Subcutaneous adipose tissue (tissue), 4 donors: Measurements from ENCODE around the gene ZNF541. TPM values are rescaled to one million over a fixed set of nuclear protein-coding genes. Genes with fewer than 3 reads are reported as not detected.

Experiments
- total RNA-seq, 4 donors: library from RNA; depleted of rRNA; stranded (reverse); fragments of >200 nt; gene quantifications; one replicate each; pipeline ENCODE4 v1.1.0, GENCODE V29; 2016
- TF ChIP-seq, protein P1 (sequence below): fragments of 450-650 bp; IDR thresholded peaks from one replicate; pipeline ENCODE4 v1.5.1; 2016; ENCODE audit warnings: low read depth, mild to moderate bottlenecking, control low read depth, antibody characterized with exemption, moderate library complexity

The ZNF541 gene
- total RNA-seq, 4 donors from 2014 or later = 0.44 to 2.3 TPM; not detected in 2

DNA sequence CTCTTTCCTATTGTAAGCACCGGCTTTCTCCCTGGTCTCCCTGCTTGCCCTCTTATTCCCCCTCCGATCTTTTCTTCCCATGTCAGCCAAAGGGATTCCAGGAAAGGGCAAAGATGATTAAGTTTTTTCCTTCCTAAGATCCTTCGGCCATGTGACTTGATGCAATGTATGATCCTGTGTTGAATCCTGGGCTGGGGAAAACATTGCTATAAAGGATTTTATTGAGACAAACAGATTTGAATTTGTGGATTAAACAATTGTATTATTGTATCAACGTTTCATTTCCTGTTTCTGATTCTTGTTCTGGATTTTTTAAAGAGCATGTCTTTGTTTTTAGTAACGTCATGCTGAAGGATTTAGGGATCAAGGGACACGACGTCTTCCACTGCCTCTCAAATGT is 16.9 kb upstream of the ZNF541 start:
- TF ChIP-seq, protein P1, sequence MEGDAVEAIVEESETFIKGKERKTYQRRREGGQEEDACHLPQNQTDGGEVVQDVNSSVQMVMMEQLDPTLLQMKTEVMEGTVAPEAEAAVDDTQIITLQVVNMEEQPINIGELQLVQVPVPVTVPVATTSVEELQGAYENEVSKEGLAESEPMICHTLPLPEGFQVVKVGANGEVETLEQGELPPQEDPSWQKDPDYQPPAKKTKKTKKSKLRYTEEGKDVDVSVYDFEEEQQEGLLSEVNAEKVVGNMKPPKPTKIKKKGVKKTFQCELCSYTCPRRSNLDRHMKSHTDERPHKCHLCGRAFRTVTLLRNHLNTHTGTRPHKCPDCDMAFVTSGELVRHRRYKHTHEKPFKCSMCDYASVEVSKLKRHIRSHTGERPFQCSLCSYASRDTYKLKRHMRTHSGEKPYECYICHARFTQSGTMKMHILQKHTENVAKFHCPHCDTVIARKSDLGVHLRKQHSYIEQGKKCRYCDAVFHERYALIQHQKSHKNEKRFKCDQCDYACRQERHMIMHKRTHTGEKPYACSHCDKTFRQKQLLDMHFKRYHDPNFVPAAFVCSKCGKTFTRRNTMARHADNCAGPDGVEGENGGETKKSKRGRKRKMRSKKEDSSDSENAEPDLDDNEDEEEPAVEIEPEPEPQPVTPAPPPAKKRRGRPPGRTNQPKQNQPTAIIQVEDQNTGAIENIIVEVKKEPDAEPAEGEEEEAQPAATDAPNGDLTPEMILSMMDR = no peak

DNA sequence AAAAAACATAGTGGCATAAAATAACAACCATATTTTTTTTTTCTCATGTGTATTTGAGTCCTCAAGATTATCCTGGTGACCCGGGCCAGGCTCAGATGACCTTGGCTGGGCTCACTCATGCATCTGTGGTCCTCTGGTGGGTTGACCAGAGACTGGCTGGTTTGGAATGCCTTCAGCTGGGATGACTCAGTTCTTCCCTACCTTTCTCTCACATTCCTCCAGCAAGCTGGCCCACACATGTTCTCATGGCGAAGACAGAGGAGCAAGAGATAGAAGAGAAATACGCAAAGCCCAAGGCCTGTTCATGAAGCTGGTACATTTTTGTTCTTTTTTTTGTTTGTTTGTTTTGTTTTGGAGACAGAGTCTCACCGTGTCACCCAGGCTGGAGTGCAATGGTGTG is 14.3 kb upstream of the ZNF541 start:
- TF ChIP-seq, protein P1 = no peak

DNA sequence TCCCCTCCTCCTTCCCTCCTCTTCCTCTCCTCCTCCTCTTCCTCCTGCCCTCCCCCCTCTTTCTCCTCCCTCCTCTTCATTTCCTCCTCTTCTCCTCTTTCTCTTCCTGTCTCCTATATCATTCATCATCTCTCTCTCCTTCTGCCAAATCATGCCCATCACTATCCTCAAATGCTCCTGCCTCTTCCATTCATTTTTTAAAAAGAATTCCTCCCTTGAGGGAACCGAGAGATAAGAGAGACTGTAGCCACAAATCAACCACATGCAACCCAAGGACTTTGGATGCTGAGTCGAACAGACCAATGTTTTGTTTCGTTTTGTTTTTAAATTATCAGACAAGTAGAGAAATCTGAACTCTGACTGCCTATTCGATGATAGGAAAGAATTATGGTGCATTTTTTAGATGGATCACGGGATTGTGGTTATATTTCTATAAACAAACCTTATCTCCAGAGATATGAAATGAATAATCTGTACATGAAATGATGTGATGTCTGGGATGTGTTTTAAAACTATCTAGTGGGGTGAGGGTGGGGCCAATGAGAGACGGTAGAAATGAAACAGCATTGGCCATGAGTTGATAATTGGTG is 9.5 kb upstream of the ZNF541 start:
- TF ChIP-seq, protein P1 = no peak

DNA sequence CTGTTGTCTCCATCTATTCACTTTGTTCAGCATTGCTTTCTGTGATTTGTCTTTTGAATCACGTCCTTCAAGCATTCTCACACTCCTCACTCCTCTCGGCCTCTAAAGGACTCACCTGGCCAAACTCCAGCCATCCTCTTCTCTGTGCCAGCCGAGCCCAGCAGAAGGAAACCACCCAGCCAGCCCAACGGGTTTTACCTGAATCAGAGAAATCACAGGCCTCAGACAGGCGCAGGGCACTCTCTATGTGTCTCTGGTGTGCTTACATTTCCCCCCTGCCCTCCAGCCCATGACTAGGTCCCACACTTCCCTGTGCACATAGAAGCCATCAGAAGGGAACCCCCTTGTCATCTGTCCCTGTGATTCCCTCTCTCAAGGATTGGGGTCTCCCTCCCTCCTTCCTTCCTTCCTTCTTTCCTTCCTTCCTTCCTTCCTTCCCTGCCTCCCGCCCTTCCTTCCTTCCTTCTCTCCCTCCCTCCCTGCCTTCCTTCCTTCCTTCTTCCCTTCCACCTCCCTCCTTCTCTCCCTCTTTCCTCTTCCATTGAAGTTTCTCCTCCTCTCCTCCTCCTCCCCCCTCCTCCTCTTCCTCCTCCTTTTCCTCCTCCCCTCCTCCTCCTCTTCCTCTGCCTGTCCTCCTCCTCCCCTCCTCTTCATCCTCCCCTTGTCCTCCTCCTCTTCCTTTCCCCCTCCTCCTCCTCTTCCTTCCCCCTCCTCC is 8.8 kb upstream of the ZNF541 start:
- TF ChIP-seq, protein P1 = no peak

DNA sequence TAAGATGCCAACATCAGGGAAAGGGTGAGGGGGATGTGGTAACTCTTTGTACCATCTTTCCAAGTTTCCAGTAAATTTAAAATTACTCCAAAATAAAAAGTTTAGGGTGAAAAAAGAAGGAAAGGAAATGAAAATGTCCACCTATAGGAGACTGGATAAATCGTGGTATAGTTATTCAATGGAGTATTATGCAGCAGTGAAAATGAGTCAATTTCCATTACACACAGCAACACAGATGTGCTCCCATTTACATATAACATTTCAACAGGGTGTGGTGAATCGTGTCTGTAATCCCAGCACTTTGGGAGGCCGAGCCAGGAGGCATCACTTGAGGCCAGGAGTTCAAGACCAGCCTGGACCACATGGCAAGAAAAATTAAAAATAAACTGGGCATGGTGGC is 7.4 kb upstream of the ZNF541 start:
- TF ChIP-seq, protein P1 = no peak

DNA sequence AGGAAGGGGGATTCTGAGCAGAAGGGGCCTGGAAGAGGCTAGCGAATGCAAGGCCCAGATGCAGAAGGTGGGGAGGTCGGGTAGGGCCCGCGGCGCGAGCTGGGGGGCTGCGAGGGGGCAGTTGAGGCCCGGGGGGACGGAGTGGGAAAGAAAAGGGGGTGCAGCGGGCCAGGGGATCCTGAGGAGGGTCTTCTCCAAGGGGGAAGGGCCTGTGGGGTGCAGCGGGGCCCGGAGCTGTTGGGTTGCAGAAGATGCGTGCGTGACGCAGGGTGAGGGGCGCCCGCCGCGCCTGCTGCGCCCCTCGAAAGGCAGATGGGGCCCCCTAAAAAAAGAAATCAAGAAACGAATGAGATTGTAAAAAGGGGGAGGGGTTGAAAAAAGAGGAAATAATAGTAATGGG is 313 bp downstream of the ZNF541 start:
- TF ChIP-seq, protein P1 = no peak

DNA sequence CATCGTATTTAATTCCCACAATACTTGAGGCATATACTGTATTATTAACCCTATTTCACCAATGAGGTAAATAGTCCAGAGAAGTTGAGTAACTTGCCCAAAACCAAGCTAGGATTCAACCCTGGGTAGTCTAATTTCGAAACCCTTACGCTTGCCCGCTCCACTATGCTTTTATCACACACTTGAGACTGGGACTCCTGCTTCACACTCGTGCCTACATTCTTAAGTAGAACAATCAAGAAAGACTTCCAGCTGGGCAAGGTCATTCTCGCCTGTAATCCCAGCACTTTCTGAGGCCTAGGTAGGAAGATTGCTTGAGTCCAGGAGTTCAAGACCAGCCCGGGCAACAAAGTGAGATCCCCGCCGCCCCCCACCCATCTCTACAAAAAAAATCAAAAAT is 3.6 kb downstream of the ZNF541 start:
- TF ChIP-seq, protein P1 = no peak
